Colon (tissue), 2 donors: ENCODE results near the gene GPANK1.

Experiments
- FAIRE-seq: peaks from 2 replicates; lab custom pipeline; 2012; peaks lifted over from hg19 to GRCh38; lab: Jason Lieb, UNC
- donor health status: control.
- donor health status: control.

GPANK1 gene

DNA sequence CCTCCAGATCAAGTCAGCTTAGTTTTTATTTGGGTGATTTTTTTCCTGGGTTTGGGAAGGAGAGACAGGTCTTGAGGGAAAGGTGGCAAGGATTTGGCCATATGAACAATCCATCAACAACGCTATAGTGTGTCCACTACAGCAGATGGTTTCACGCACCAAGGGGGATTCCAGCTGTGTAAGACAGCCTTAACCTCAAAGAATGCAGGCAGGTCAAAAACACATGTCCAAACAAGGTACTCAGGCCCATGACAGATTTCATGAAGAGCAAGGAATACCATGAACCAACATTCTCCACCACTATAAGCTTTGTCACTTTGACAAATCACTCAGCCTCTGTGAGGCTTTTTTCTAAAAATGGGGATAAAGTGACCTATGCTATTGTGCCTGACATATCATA is 47.8 kb downstream of the GPANK1 start:
- no peak for FAIRE-seq

DNA sequence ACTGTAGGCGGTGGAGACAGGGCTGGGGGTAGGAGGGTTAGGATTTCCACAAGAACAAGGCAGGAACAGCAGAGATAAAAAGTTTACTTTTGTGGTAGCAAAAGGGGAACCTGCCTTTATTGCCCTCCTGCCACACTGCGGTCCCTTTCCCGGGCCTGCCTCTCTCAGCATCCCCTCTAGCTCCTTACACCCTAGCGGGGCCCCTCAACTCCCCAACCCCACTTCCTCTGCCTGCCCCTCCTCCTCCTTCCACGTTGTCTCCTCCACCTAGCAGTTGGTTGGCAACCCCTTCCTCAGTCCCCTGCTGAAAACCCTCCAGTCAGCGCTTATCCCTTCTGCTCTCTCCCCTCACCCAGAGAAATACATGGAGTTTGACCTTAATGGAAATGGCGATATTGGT is 49.0 kb downstream of the GPANK1 start:
- FAIRE-seq, result no peak

GRCh38 chr6:31614684-31615578 is 49.9 kb downstream of the GPANK1 start, which contains the start of gene AIF1:
Gene AIF1, plus strand, starts transcription at chr6:31615234. Its CDS starts 96 bp downstream, at chr6:31615330.
- no peak for FAIRE-seq

- no peak for FAIRE-seq
Measured at GRCh38 chr6:31614075-31614619, 50.6 kb downstream of the GPANK1 start.
